AG04449 (cell line): ENCODE measurements around the gene PRXL2B.

Source experiments
- CTCF ChIA-PET: fragments of 350-600 bp; formaldehyde crosslinking; extraction: SDS; loops from one replicate; lab custom pipeline; 2021; ENCODE audit warnings: antibody characterized with exemption; lab: Yijun Ruan, JAX
- POLR2A ChIA-PET: fragments of 400-600, 350-600 bp; formaldehyde crosslinking; extraction: SDS; loops from one replicate; lab custom pipeline; 2020; ENCODE audit warnings: antibody characterized with exemption, inconsistent platforms; lab: Yijun Ruan, JAX
- DNase-seq: peaks from one replicate; pipeline ENCODE4 v3.0.0-alpha.2; 2010; ENCODE audit warnings: low read depth, low spot score
- H3K4me3 ChIP-seq: 2 replicates; pipeline ENCODE4 v1.5.1; 2011; ENCODE audit warnings: low read depth, mild to moderate bottlenecking, control low read depth, low read length
- CTCF ChIP-seq: IDR thresholded peaks from one replicate; pipeline ENCODE4 v1.5.1; 2011; ENCODE audit warnings: mild to moderate bottlenecking, moderate library complexity, low read length, control low read depth, inconsistent platforms; ENCODE audit not compliant: insufficient read depth; ENCODE audit errors: missing control alignments

PRXL2B gene

DNA sequence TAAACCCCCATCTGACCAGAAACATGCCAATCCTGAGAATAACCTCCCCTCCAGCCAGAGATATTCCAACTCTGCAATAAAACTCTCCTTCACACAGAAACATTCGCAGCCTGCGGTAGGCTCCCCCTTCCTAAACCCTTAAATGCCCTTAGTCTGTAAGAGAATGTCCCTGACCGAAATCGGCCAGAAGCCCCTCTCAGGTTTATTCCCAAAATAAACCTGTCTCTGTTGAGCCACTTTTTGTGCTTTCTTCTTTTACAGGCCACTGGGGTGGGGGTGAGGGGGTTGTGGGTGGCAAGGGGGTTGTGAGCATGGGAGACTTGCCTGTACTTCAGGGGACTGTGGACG, 4.6 kb downstream of the PRXL2B start:
- ChIA-PET POLR2A (no interaction called here), CTCF (no interaction called here)
- H3K4me3 ChIP-seq = no peak overlapping the region
- DNase-seq = no peak
- TF ChIP-seq CTCF = no peak

DNA sequence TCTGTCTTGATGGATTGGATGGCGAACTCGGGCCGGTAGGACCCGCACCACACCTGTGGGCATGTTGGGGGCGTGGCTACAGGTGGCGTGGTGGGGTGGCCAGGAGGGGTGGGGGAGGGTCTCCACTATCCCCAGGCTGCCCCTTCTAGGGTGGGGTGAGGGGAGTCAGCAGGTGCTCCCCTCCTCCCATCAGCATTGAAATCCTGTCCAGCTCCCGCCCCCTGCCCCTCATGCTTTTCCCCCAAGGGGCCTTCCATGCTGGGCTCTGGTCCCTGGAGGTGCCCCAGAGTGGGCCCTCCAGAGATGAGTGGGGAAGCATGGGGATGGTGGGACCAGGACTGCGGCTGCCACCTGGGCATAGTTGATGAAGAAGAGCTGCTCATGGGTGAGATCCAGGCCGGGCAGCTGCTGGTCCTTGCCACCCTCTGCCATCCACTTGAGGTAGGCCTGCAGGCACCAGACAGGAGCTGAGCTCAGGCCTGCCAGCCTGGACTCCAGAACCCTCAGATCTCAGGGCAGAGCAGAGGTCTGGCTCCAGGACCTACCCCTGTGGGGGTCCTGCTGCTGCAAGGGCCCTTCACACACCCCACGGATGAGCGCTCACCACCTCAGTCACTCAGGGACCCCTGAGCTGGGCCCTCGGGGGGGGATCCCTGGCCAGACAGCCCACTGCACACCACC, 5.1 kb downstream of the PRXL2B start:
- CTCF ChIA-PET = no interaction called here
- DNase-seq = no peak
- TF ChIP-seq CTCF = no peak
- H3K4me3 ChIP-seq = no peak overlapping the region
- POLR2A ChIA-PET = no interaction called here

DNA sequence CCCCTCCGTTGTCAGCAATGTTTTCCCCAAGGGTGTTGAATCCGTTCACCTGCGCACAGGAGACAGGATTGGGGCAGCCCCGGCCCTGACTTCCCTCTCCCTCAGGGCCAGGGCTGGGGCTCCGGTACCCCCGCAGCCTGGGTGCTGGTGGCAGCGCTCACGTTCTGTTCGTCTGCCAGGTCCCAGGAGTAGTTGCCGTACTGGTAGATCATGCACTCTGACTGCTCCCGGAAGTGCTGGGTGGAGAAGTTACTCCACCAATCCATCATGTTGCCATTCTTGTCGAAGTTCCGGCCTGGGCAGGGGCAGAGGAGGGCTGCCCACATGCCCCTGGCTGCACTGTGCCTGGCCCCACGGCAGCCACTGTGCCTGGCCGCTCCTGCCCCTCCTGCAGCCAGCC, 6.1 kb downstream of the PRXL2B start:
- no peak for DNase-seq
- ChIA-PET POLR2A (no interaction called here), CTCF (no interaction called here)
- no peak overlapping the region for H3K4me3 ChIP-seq
- no peak for TF ChIP-seq CTCF

DNA sequence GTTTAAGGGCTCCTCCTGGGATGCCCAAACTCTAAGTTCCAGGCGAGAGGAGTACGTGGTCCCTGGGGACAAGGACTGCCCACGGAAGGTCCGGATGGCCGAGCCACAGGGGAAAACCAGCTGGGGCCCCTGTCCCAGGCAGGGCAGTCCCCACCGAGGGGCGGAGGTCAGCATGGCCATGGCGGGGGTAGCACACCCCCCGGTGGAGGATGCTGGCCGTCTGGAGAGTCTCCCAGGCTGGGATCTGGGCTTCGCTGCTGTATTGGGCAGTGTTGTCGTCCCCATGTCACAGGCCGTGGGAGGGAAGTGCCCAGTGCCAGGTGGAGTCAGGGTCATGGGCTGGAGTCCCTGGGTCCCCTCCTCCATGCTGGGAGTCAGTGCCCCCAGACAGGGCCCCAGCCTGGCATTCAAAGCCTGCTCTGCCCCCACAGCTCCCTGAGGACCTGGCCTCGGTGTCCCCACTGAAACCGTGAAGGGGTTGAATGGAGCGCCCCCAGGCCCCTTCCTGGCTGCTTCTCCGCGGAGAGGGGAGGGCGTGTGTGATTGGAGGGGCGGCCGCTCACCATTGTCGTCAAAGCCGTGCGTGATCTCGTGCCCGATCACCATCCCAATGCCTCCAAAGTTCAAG, 6.8 kb downstream of the PRXL2B start:
- no peak overlapping the region for H3K4me3 ChIP-seq
- no peak for TF ChIP-seq CTCF
- CTCF ChIA-PET = no interaction called here
- DNase-seq = no peak
- POLR2A ChIA-PET = no interaction called here

DNA sequence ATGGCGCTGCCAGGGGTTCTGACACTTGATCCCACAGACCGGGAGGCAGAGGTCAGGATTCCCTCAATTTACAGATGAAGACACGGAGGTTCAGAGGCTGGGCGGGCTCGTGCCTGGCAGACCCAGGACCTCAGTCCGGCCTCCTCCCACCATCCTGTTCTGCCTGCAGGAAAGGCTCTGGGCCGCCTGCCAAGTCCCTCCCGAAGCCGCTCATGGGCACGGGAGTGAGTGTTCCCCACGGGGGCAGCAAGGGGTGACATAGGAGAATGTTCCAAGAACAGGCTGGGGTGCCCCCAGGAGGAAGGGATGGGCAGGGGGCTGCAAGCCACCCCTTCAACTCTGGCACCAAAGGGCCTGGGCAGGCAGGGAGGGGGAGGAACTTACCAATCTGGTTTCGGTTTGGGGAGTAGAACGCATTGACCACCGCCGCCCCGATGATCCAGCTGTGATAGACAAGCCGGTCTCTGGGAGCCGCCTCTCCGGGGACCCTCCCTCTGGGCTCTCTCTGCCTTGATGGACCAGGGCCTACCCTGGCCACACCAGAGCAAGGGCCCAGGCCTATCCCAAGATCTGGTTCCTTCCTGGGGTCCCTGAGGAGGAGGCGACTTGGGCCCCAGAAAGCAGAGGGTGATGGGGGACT, 7.5 kb downstream of the PRXL2B start:
- no peak overlapping the region for H3K4me3 ChIP-seq
- POLR2A ChIA-PET = no interaction called here
- no peak for DNase-seq
- CTCF ChIA-PET = no interaction called here
- TF ChIP-seq CTCF = no peak

DNA sequence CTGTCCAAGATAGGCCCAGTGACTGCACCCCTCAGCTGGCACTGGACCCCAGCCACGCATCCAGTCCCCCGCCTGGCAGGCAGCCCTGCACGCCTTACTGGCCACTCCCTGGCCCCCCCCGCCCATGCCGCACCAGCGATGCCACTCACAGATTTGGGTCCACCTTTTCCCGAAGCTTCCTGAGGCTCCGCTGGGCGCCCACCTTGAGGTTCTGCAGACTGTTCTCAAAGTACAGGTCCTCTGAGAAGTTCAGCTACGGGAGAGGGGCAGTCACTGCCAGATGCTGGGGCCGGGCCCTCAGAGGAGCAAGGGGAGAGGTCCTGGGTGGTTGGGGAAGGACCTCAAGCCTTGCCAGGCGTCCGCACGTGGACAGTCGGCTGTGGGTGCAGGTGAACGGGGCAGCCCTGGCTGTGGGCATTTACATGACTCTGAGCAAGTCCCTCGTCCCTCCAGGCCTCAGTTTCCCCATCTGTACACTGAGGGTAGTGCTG, 8.1 kb downstream of the PRXL2B start:
- ChIA-PET POLR2A (no interaction called here), CTCF (no interaction called here)
- no peak overlapping the region for H3K4me3 ChIP-seq

More for the DNA sequence above, 8.1 kb downstream of the PRXL2B start:
- no peak for DNase-seq
- TF ChIP-seq CTCF = no peak
